ENCODE measurements around the gene FBLIM1.

FBLIM1 gene

DNA sequence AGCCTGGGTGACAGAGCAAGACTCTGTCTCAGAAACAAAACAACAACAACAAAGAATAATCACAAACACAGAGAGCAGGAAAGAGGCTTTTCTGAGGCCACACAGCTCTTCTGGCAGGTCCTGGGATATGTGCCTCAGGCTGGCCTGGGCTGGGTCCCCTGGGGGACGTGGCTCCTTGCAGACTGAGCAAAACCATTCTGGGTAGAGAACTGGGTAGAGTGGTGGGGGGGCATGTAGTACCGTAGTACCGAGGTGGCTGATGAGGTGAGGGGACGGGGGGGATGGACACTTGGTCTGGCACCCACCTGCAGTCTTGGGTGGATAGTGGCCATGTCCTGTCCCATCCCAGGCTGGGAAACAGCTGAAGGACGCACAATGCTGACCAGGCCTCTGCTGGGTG, 10.3 kb upstream of the FBLIM1 start:
- no peak for DNase-seq (ENCODE audit: low spot score)

DNA sequence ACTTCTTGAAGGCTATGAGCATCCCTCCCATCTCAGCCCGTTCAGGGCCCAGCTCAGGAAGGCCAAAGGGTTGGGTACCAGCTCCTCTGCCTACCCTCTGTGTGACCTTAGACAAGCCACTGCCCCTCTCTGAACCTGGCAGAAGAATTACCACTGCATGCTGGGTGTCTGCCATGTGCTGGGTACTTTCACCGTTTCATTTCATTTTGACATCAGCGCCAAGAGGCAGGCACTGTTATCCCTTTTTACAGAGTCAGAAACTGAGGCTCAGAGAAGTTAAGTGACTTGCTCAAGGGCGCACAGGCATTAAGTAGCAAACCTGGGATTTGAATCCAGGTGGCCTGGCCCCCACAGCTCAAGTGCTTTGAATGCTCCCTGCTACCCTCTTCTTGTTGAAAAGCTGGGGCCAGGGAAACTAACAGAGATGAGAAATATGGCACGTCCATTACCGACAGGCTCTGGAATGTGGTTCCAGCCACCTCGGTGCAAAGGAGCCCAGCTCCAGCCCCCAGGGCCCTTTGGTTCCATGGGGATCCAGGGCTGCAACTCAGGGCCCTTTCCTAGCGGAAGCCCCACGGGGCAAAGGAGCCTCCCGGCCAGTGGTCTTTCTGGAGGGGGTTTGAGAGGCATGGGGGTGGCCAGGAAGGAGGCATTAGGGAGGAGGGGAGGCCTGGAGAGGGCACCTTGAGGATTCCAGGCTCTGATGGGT, 9.8 kb upstream of the FBLIM1 start:
- DNase-seq (ENCODE audit: low spot score) = no peak

DNA sequence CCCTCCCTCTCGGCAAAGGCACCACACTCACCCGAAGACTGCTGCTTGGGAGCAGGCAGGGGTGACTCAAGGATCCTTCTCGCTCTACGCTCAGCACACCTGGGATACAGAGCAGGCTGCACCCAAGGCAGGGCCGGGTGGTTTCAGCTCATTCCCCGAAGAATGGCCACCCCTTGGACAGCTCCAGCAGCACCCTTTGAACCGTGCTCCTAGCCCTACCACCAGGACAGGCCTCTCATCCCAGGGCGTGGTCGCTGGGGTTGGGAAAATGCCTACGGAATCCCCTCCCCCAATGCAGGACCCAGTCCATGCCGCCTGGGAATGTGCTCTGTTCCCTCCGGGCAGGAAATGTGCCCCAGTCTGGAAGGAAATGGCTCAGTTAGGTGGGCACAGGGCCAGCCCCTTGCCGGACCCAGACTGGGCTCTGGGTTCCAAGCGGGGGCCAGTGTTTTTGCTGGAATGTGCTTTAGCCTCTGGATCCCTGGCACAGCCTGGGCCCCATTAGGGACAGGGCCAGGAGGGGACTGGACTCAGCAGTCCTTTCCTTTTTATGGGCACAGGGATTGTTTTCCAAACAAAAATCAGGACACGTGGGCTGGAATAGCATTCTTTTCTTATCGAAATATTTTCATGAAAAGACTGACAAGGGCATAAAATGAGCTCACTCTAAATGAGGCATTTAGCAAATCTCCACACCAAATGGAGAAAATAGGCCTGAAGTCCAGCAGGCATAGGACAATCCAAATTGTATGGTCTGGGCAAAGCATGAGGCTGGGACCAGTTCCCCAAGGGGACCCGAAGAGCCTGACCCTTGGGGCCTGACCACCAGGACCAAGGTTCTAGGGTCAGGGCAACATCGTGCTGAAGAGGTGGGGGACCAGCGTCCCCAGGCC, 8.9 kb upstream of the FBLIM1 start:
- DNase-seq (ENCODE audit: low spot score) = peak; percentile 34

DNA sequence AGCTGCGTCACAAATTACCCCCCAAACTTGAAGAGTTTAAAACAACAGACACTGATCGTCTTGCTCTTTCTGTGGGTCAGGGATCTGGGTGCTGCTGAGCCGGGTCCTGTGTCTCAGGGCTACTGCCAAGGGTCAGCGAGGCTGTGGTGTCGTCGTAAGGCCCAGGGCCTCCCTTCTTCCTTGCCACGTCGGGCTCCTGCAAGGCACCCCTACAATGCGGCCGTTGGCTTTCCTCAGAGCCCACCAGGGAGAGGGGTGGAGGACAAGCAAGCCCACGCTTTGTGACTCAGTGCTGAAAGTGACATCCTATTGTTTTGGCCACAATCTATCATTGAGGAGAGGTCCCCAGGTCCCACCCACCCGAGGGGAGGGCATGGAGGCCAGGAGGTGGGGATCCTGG, 7.7 kb upstream of the FBLIM1 start:
- no peak for DNase-seq (ENCODE audit: low spot score)

DNA sequence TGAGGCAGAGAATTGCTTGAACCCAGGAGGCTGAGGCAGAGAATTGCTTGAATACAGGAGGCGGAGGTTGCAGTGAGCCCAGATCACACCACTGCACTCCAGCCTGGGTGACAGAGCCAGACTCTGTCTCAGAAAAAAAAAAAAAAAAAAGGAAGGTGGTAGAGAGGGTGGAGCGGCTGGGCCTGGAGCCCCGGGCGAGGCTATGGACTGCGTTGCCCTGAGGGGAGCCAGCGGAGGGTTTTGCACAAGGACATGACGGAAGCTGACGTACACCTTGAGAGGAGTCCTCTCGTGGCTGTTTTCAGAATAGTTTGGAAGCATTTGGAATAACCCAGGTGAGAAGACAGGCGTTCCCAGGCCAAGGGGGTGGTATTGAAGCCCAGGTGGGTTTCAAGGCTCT, 6.9 kb upstream of the FBLIM1 start:
- no peak for DNase-seq (ENCODE audit: low spot score)

DNA sequence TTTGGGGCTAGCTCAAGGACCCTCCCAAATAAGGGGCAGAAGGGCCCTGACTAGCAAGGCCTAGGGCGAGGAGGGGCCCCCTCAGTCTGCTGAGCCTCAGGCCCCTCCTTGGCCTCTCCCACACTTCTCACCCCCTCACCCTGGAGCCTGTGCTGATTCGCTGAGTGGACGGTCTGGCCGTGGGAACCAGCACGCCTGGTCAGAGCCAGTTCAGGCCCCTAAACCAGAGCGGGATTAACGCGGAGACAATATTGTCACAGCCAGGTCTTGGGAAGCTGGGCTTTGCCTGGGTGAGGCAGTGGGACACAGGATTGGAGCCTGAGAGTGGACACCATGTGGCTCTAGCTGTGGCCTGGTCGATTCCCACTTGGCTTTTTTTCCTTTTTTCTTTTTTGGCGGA, 4.8 kb upstream of the FBLIM1 start:
- no peak for DNase-seq (ENCODE audit: low spot score)

DNA sequence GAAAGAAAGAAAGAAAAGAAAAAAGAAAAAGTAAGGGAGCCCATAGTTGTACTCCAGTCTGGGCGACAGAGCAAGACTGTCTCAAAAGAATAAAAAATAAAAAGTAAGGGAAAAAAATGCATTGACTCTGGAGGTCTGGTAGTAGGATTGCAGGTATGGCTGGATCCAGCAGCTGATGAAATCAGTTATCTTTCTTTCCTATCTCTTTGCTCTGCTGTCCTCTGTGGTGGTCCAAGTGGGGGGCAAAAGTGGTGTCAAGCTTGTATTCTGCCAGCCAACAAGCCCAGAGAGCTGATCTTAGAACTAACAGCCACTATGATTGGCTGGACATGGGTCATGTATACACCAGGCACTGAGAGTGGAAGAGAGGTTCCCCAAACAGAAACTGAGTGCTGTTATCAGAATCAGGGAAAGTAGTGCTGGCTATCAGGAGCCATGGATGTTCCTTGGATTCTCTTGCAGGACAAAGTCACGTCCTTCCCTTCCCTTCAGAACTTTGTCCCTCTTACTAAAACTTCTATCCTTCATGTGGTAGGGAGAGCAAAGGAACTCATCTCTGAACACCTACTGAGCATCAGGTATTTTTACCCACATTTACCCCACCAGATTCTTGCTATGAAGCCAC, 3.5 kb upstream of the FBLIM1 start:
- DNase-seq (ENCODE audit: low spot score) = no peak

DNA sequence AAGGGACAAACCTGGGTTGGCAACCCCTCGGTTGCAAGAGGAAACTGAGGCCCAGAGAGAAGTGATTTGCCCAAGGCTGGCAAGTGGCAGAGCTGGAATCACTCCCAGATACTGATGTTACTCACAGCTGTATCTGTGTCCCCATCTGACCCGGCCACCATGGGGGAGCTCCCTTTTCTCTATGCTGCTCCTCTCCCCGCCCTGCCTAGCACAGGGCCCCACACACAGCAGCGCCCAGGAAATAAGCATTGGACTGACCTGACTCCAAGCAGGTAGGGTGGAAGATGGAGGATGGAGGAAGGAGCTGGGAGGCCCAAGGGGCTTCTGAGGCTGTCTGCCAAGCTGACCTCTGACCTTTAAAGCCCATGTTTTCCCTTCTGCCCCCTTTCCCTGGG, 3.0 kb upstream of the FBLIM1 start:
- DNase-seq (ENCODE audit: low spot score) = no peak

DNA sequence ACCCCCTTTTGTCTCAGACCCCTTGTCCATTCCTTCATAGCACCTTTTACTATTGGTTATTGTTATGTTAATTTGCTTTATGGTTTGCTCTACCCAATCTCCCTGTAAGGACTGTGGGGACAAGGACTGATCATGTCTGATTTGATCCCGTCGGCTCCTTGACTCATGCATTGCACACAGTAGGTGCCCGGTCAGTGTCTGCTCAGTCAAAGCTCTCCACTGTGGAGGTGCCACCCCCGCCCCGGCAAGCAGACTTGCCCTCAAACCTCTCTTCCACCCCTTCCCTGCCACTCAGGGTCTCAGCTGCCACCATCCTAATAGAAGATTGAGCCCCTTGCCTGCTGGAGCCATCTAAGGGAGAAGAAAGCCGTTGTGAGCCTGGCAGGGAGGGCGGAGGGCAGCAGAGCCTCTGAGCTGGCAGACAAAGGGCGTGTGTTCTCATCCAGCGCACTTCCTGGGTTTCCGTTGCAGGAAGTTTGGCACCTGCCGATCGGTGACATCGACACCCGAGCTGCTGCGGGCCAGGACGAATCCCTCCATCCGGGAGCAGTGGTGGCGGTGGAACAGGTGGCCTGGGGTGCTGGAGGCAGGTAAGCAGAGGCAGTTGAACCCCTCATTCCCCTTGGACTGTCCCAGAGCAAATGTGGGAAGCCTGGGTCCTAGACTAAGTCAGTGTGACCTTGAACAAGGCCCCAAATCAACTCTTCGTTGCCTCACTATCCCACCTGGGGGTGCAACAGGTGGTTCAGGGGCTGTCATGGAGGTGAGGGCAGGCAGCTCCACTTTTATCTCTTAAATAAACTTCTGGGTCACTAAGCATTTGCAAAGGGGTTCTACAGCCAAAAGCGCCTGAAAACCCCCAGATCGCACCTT, 2.2 kb upstream of the FBLIM1 start:
- DNase-seq (ENCODE audit: low spot score) = no peak

DNA sequence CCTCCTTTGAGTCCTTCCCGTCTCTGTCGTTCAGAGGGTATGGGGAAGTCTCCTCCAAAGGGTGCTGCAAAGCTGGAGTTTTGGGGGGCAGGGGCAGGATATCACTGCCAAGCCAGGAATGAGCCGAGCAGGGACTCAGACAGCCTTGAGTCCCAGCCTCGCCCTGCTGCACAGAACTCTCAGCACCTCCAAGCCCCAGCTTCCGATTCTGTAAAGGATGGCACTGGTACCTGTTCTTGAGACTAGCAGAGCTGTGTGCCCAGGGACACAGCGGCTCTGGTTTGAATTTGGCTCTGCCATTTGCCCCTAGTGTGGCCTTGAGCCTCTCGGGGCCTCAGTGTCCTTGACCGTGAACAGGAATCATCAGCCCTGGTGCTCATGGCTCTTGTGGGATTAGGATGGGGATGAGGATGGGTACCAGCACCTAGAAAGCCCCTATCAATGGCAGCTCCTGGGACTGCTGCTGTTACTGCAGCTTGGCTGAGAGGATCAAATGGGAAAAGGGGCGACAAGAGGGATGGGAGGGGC, 1.5 kb upstream of the FBLIM1 start:
- DNase-seq (ENCODE audit: low spot score) = no peak

DNA sequence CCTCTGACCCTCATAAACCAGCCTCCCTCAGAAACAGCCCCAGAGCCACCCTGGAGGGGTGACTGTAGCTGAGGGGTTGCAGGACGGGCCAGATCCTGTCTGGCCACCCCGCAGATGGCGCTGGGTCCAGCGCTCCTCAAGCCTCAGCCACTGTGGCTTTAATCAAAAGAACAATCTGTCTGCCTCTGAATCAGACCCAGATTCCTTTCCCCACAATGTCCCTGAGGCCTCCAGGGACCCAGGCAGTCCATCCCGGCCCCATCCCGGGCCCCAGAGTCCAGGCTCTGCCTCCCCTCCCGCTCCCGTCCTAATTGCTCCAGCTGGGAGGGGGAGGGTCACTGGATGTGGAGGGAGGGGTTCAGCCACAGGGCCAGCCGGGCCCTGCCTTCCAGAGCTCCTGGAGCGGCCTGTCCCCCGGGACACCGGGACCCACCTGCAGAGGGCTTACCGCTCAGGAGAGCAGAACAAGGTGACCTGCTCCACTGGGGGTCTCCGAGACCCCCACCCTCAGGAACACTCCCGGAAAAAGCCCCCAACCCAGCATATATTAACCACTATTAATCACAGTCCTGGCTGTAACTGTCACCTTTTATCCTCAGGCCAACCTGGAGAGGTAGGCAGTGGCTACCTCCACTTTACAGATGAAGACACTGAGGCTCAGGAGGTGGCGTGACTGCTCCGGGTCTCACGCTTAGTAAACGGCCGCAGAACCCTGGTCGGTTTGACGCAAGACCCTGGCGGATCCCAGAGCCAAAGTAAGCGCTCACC, 836 bp upstream of the FBLIM1 start:
- peak; percentile 82 for DNase-seq (ENCODE audit: low spot score)

DNA sequence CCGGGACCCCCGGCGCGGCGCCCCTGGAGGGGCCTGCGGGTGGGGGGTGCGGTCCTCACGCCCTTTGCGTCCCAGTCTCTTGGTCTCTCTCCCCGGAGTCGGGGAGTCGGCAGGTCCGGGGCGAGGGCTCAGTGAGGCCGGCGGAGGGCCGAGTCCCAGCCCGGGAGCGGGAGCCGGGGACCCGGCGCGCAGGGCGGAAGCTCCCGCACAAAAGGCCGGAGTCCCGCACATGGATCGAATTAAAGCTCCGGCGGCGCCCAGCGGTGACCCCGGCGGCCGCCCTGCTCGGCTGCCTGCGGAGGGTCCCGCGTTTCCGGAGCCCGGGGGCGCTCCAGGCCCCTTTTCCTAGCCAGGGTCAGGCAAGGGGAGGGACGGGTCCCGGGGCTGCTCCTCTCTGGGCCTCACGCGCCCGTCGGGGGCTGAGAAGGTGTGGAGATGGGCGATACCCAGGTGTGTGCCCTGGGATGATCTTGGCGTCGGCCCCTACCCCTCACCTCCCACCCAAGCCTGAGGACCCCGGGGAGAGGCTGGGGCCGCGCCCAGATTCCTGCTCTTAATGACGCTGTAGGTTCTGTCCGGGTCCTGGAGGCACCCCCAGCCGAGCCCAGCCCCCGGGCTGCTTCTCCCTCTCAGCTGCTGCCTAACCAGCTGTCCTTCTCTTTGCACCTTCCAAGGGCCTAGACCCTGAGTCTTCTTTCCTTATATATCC, 512 bp downstream of the FBLIM1 start:
- peak; percentile 69 for DNase-seq (ENCODE audit: low spot score)

DNA sequence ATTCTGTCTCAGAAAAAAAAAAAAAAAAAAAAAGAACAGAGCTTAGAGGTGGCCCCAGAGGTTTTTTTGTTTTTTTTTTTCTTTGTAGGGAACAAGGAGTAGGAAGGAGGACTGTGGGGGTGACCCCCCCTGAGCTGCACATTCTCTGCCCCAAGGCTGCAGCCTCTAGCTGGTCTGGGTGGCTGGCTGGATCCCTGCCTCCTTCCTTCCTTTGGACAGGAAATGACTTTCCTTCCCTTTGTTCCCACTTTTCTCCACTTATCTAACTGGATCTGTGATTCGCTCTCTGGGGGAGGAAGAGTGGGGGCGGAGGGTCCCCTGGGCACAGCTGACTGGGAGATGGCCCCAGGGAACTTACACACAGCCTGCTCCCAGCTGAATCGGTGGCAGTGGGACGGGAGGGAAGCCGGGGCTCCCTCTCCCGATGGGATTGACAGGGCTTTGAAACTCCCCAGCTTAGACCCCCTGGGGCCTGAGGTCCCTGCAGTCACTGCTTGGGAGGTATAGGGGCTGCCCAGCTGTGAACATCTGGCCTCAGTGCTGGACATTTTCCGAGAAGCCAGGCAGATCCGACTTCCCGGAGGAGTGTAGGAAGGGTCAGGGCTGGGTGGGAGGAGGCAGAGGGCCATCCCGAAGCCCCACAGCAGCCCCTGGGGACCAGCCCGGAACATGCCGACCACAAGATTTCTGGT, 2.1 kb downstream of the FBLIM1 start:
- DNase-seq (ENCODE audit: low spot score) = peak; percentile 95

DNA sequence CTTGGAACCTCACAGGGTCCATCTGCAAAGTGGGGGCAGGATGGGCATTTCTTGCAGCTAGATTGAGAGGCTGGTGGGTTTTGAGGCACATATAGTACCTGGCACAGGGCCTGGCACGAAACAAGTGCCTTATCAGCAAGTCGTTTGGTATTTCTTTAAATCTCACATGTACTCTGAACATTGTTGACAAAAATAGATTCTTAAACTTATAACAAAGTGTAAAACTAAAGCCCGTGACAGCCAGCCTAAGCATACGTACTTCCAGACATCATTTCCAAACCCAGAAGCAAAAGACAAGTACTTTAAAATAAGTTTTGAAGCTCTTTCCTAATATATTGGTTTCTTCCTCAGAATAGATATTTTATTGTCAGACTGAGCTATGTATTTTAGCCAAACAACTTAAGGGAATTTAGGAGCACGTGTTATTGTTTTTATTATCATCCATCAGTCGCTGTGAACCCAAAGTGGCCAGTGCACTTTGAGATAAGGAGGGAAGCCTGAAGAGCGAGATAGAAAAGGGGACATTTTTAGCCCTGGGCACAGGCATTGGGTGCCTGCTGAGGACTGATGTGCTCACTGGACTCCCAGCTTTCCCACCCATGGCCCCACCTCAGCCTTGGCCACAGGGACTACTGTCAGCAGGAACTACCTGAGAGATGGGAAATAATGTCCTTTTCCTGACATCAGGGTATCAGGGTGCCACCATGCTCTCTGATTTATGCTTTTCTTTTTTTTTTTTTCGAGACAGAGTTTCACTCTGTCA, 3.0 kb downstream of the FBLIM1 start:
- no peak for DNase-seq (ENCODE audit: low spot score)

DNA sequence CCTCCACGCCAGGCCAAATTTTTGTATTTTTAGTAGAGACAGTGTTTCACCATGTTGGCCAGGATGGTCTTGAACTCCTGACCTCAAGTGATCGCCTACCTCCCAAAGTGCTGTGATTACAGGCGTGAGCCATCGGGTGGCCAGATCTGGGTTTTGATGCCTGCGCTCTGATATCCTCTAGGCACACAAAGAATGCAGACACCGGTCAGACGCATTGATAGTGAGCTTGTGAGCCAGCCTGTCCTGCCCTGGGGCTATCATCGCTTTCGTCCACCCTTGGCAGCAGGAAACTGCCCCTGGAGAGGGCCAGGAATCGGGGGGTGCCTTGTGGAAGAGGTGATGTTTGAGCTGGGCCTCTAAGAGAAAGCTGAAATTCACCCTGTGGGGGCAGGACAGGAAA, 4.0 kb downstream of the FBLIM1 start:
- DNase-seq (ENCODE audit: low spot score) = no peak

DNA sequence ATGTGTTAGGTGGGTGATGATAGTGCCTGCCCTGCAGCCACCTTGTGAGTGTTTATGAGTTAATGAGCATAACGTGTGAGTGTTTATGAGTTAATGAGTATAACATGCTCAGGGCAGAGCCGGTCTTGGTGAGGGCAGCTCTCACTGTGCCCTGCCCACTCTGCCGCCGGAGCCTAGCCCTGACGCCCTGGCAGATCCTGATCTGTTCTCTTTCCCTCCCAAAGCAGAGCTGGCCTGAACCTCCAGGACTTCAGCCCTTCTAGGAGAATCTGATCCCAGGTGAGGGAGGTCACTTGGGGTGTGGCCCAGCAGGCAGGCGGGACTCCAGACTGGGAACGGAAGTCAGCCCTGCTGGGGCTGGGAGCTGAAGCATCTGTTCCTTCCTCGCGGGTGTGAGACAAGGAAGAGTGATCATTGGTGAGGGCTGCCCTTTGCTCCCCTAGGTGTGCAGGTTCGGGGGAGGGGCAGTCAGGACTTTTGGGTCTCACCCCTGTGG, 5.7 kb downstream of the FBLIM1 start:
- no peak for DNase-seq (ENCODE audit: low spot score)

DNA sequence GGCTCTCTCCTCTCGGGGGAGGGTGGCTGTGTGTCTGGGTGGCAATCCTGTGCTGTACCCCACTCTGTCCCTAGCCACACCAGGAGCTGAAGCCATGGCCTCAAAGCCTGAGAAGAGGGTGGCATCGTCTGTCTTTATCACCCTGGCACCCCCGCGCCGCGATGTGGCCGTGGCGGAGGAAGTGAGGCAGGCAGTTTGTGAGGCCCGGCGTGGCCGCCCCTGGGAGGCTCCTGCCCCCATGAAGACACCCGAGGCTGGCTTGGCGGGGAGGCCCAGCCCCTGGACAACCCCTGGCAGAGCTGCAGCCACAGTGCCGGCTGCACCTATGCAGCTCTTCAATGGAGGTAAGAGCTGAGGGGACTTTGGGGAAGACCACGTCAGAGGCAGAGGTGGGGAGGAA, 6.3 kb downstream of the FBLIM1 start:
- DNase-seq (ENCODE audit: low spot score) = no peak

DNA sequence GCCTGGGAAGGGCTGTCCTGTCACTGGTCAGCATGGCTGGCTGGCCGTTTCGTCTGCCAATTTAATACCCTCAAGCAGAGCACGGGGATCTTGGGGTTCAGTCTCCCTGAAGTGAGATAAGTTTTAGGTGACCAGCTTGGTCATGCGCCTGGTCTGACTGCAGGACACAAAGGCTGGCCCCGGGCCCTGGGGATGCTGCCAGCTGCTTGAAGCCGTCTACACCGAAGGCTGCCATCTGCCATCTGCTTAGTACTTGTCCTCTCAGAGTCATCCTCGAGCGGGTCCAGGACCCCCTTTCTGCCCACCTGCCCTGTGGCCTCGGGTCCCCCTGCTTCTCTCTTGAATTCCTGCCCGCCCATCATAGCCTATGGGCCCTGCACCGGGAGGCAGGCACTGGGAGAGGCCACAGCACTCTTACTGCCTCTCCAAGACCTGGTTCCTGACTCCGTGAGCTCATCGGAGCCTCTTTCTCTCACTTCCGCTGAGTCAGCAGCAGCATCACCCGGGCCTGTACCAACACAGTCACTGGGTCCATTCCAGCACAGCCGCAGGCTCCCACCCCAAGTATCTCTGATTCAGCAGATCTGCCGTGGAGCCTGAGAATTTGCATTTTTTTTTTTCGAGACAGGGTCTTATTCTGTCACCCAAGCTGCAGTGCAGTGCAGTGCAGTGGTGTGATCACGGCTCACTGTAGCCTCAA, 7.0 kb downstream of the FBLIM1 start:
- DNase-seq (ENCODE audit: low spot score) = no peak
